CD4-positive, alpha-beta memory T cell (primary cell): ENCODE measurements around the gene RHOT2. TPM values are rescaled to one million over a fixed set of nuclear protein-coding genes. Genes with fewer than 3 reads are reported as not detected.
A peak's percentile ranks its signal among the peaks of the same experiment; 100 is the strongest.

Source experiments
- CTCF ChIA-PET: fragments of 350-600 bp; sonication (Branson Sonifier 250); formaldehyde crosslinking; loops from one replicate; lab custom pipeline; 2021; ENCODE audit warnings: inconsistent platforms; ENCODE audit not compliant: partially characterized antibody; lab: Charles Lee
- POLR2A ChIA-PET: fragments of 350-600 bp; sonication (Branson Sonifier 250); formaldehyde crosslinking; loops from one replicate; lab custom pipeline; 2021; ENCODE audit not compliant: partially characterized antibody; lab: Charles Lee
- DNase-seq, 5 donors: peaks; one replicate each; pipeline versions ENCODE4 v3.0.0 to v3.0.0-alpha.2; 2020 to 2022; ENCODE audit warnings: mixed read lengths in 1 of 5
- H3K27ac ChIP-seq: one replicate; pipeline ENCODE4 v1.7.0; 2013; ENCODE audit warnings: low read depth, low read length
- H3K27me3 ChIP-seq: 2 replicates; pipeline ENCODE4 v1.7.0; 2013; ENCODE audit warnings: mild to moderate bottlenecking, low read length, moderate library complexity; ENCODE audit not compliant: insufficient read depth
- H3K36me3 ChIP-seq: 2 replicates; pipeline ENCODE4 v1.7.0; 2013; ENCODE audit warnings: mild to moderate bottlenecking, low read length, moderate library complexity; ENCODE audit not compliant: insufficient read depth
- H3K4me1 ChIP-seq: 2 replicates; pipeline ENCODE4 v1.7.0; 2013; ENCODE audit warnings: mild to moderate bottlenecking, low read length, moderate library complexity; ENCODE audit not compliant: insufficient read depth
- H3K4me3 ChIP-seq, 2 donors: one replicate each; pipeline ENCODE4 v1.7.0; 2013; ENCODE audit warnings: low read length in 2 of 2, mild to moderate bottlenecking in 1 of 2
- H3K9me3 ChIP-seq, 2 donors: one replicate each; pipeline ENCODE4 v1.7.0; 2013; ENCODE audit warnings: low read length in 2 of 2, control low read depth in 1 of 2; ENCODE audit not compliant: control insufficient read depth in 1 of 2
- H3K27ac Mint-ChIP-seq, 7 donors: one replicate each; pipeline ENCODE4 v1.8.0; 2020 to 2021; ENCODE audit warnings: mixed read lengths in 7 of 7, mild to moderate bottlenecking in 6 of 7, inconsistent platforms in 3 of 7, moderate library complexity in 3 of 7
- H3K27me3 Mint-ChIP-seq, 2 donors: one replicate each; pipeline ENCODE4 v1.8.0; 2020 to 2021; ENCODE audit warnings: mixed read lengths in 2 of 2
- H3K36me3 Mint-ChIP-seq, 2 donors: one replicate each; pipeline ENCODE4 v1.8.0; 2020 to 2021; ENCODE audit warnings: mixed read lengths in 2 of 2, inconsistent platforms in 1 of 2, mild to moderate bottlenecking in 1 of 2
- H3K4me1 Mint-ChIP-seq, 4 donors: one replicate each; pipeline ENCODE4 v1.8.0; 2020 to 2021; ENCODE audit warnings: mixed read lengths in 4 of 4, mild to moderate bottlenecking in 1 of 4
- H3K4me3 Mint-ChIP-seq, 8 donors: one replicate each; pipeline ENCODE4 v1.8.0; 2020 to 2021; ENCODE audit warnings: mixed read lengths in 8 of 8, mild to moderate bottlenecking in 7 of 8, moderate library complexity in 6 of 8, inconsistent platforms in 3 of 8
- H3K9me3 Mint-ChIP-seq, 8 donors: one replicate each; pipeline ENCODE4 v1.8.0; 2020 to 2021; ENCODE audit warnings: mixed read lengths in 8 of 8, mild to moderate bottlenecking in 5 of 8, inconsistent platforms in 3 of 8, moderate library complexity in 1 of 8
- intact Hi-C: fragments of 100-400 bp; cut with micrococcal nuclease; formaldehyde crosslinking; loops from one replicate; pipeline ENCODE4 v1.15.1; 2023
- polyA plus RNA-seq, 2 donors: library from polyadenylated mRNA; unstranded; fragments of 300-500 nt; fragmentation: Illumina TruSeq; gene quantifications; one replicate each; pipeline ENCODE4 v1.2.3, GENCODE V29; 2021
- total RNA-seq, 2 experiments: library from RNA; stranded (reverse); gene quantifications; one replicate each; pipeline ENCODE4 v1.2.3, GENCODE V29; 2021

RHOT2 gene
- total and polyA plus RNA-seq, 4 experiments from 2014 or later: 46.6 to 263 (median 154) TPM

GRCh38 chr16:648781-649589 is 18.9 kb upstream of the RHOT2 start, which contains the start of gene WDR90:
Gene WDR90, plus strand, starts transcription at chr16:649365. Its CDS starts 52 bp downstream, at chr16:649417.
- intact Hi-C loops: loop anchor here (1.0 to 5.0 kb wide), 4 partner anchors 13 to 138 kb away; partner anchors contain the start of genes CHTF18, JMJD8, METTL26 and RHOT2
- H3K27me3 ChIP-seq: no peaks in the 10 kb centered on the region
- Mint-ChIP-seq H3K4me1 (peaks cover 0 to 30% (median 8%) of the 10 kb centered on the region in 4 donors), H3K9me3 (no peaks in the 10 kb centered on the region), H3K27me3 (no peaks in the 10 kb centered on the region), H3K36me3 (no peaks in the 10 kb centered on the region), H3K27ac (peak within 1 kb of the TSS; percentile 68 to 92 (median 87)), H3K4me3 (peak within 1 kb of the TSS; percentile 60 to 82 (median 76))
- ChIA-PET POLR2A (interaction anchor here (0.7 to 2.7 kb wide), 10 partner anchors 9 to 47 kb away, joined by 3 to 23 read pairs (median 8); partner anchors contain the start of genes JMJD8, METTL26, RHOT2 and STUB1), CTCF (interaction anchor here (0.8 to 1.5 kb wide), 3 partner anchors 12 to 18 kb away, joined by 3 to 8 read pairs (median 4); partner anchors contain the start of gene METTL26)
- H3K4me1 ChIP-seq: peaks cover 14% of the 10 kb centered on the region
- H3K27ac ChIP-seq: peak within 1 kb of the TSS; percentile 79
- peak; percentile 88 to 93 (median 90) for DNase-seq
- H3K4me3 ChIP-seq: peak within 1 kb of the TSS; percentile 3 to 53
- no peaks in the 10 kb centered on the region for H3K9me3 ChIP-seq
- H3K36me3 ChIP-seq: no peaks in the 10 kb centered on the region

DNA sequence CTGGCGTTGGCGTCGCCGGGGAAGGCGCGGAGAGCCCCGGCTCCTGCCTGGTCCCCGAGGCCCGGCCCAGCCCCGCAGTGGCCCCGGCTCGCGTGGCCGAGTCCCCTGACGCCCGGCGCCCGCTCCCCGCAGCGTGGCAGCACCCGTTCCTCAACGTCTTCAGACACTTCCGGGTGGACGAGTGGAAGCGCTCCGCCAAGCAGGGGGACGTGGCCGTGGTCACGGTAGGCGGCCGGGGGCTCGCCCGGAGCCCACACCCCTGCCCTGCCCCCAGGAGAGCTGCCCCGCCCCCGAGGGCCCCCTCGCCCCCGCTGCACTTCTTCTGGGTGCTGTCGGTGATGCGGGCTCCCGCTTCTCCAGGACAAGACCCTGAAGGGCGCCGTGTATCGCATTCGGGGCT is 18.3 kb upstream of the RHOT2 start:
- intact Hi-C loops: loop anchor here (1.0 to 5.0 kb wide), 4 partner anchors 13 to 138 kb away; partner anchors contain the start of genes CHTF18, JMJD8, METTL26 and RHOT2
- Histone ChIP-seq H3K9me3 (no peaks in the 10 kb centered on the region), H3K27ac (peak overlapping the region; percentile 79), H3K4me3 (peak overlapping the region in 1 of 2 donors; percentile 53), H3K36me3 (no peaks in the 10 kb centered on the region), H3K4me1 (peaks cover 14% of the 10 kb centered on the region), H3K27me3 (no peaks in the 10 kb centered on the region)
- Mint-ChIP-seq H3K27ac (peak overlapping the region in 4 of 7 donors; percentile 36 to 70 (median 40)), H3K9me3 (no peaks in the 10 kb centered on the region), H3K27me3 (no peaks in the 10 kb centered on the region), H3K4me1 (peaks cover 0 to 24% (median 8%) of the 10 kb centered on the region in 4 donors), H3K36me3 (no peaks in the 10 kb centered on the region), H3K4me3 (peak overlapping the region; percentile 47 to 79 (median 64))
- DNase-seq: no peak
- POLR2A ChIA-PET: interaction anchor here (0.7 to 2.7 kb wide), 8 partner anchors 10 to 46 kb away, joined by 3 to 23 read pairs (median 8); partner anchors contain the start of genes METTL26, RHOT2 and STUB1
- CTCF ChIA-PET: interaction anchor here (0.8 kb wide), 2 partner anchors 13 to 18 kb away, joined by 3 to 4 read pairs; no protein-coding TSS in a partner anchor

GRCh38 chr16:651844-652243 is 16.1 kb upstream of the RHOT2 start:
- Mint-ChIP-seq H3K4me1 (peaks cover 0 to 20% (median 7%) of the 10 kb centered on the region in 4 donors), H3K27me3 (no peaks in the 10 kb centered on the region), H3K27ac (no peak overlapping the region), H3K36me3 (no peaks in the 10 kb centered on the region), H3K9me3 (no peaks in the 10 kb centered on the region), H3K4me3 (peak overlapping the region in 1 of 8 donors; percentile 43)
- Histone ChIP-seq H3K27me3 (no peaks in the 10 kb centered on the region), H3K4me1 (peaks cover 14% of the 10 kb centered on the region), H3K9me3 (no peaks in the 10 kb centered on the region), H3K4me3 (no peak overlapping the region), H3K36me3 (no peaks in the 10 kb centered on the region), H3K27ac (no peak overlapping the region)
- no peak for DNase-seq
- ChIA-PET POLR2A (interaction anchor here (1.0 to 1.5 kb wide), 2 partner anchors 29 to 32 kb away, joined by 3 to 5 read pairs; partner anchors contain the start of genes JMJD8 and STUB1), CTCF (no interaction called here)
- intact Hi-C loops: no loop called here

GRCh38 chr16:652454-653305 is 15.3 kb upstream of the RHOT2 start:
- H3K4me3 ChIP-seq: no peak overlapping the region
- Mint-ChIP-seq H3K36me3 (no peaks in the 10 kb centered on the region), H3K27ac (peak overlapping the region in 1 of 7 donors; percentile 30), H3K27me3 (no peaks in the 10 kb centered on the region), H3K4me3 (no peak overlapping the region), H3K4me1 (peaks cover 0 to 15% (median 7%) of the 10 kb centered on the region in 4 donors), H3K9me3 (no peaks in the 10 kb centered on the region)
- DNase-seq: no peak
- no peaks in the 10 kb centered on the region for H3K27me3 ChIP-seq
- CTCF ChIA-PET: interaction anchor here (2.2 kb wide), 1 partner anchor 15 kb away, joined by 6 read pairs; the partner anchor contains the start of gene RHOT2
- H3K9me3 ChIP-seq: no peaks in the 10 kb centered on the region
- peaks cover 11% of the 10 kb centered on the region for H3K4me1 ChIP-seq
- H3K27ac ChIP-seq: no peak overlapping the region
- no peaks in the 10 kb centered on the region for H3K36me3 ChIP-seq
- intact Hi-C loops: no loop called here
- POLR2A ChIA-PET: interaction anchor here (1.5 kb wide), 1 partner anchor 28 kb away, joined by 5 read pairs; the partner anchor contains the start of gene STUB1

- H3K27ac ChIP-seq: no peak overlapping the region
- no peaks in the 10 kb centered on the region for H3K9me3 ChIP-seq
- Mint-ChIP-seq H3K9me3 (no peaks in the 10 kb centered on the region), H3K27me3 (no peaks in the 10 kb centered on the region), H3K27ac (no peak overlapping the region), H3K36me3 (no peaks in the 10 kb centered on the region), H3K4me1 (peaks cover 0 to 6% (median under 1%) of the 10 kb centered on the region in 4 donors), H3K4me3 (no peak overlapping the region)
- no peak overlapping the region for H3K4me3 ChIP-seq
- no peaks in the 10 kb centered on the region for H3K27me3 ChIP-seq
- ChIA-PET POLR2A (interaction anchor here (0.7 kb wide), 1 partner anchor 601 kb away, joined by 4 read pairs; no protein-coding TSS in a partner anchor), CTCF (interaction anchor here (2.2 kb wide), 1 partner anchor 14 kb away, joined by 6 read pairs; the partner anchor contains the start of gene RHOT2)
- intact Hi-C loops: no loop called here
- no peak for DNase-seq
- H3K36me3 ChIP-seq: no peaks in the 10 kb centered on the region
- no peaks in the 10 kb centered on the region for H3K4me1 ChIP-seq
These were observed 13.9 kb upstream of the RHOT2 start for GRCh38 chr16:654034-654433.

- H3K4me3 Mint-ChIP-seq: no peak overlapping the region
- no peaks in the 10 kb centered on the region for H3K27me3 Mint-ChIP-seq
- intact Hi-C loops: no loop called here
These were observed 10.4 kb upstream of the RHOT2 start for GRCh38 chr16:657487-657886.

More at GRCh38 chr16:657487-657886, 10.4 kb upstream of the RHOT2 start:
- ChIA-PET POLR2A (interaction anchor here (1.3 kb wide), 1 partner anchor 10 kb away, joined by 5 read pairs; the partner anchor contains the start of gene RHOT2), CTCF (no interaction called here)
- Mint-ChIP-seq H3K36me3 (no peaks in the 10 kb centered on the region), H3K4me1 (peaks cover 0 to 9% (median under 1%) of the 10 kb centered on the region in 4 donors), H3K9me3 (no peaks in the 10 kb centered on the region), H3K27ac (no peak overlapping the region)
- no peak for DNase-seq
- Histone ChIP-seq H3K27ac (no peak overlapping the region), H3K27me3 (no peaks in the 10 kb centered on the region), H3K9me3 (no peaks in the 10 kb centered on the region), H3K4me1 (no peaks in the 10 kb centered on the region), H3K36me3 (no peaks in the 10 kb centered on the region), H3K4me3 (no peak overlapping the region)
